IMR-90 (cell line): ENCODE data around the gene PIAS4. TPM values are rescaled to one million over a fixed set of nuclear protein-coding genes. Genes with fewer than 3 reads are reported as not detected.

Source experiments
- ATAC-seq: fragments of 200-7000 bp; cut with Tn5 transposase; 2 replicates; pipeline ENCODE4 v1.9.1; 2020; ENCODE audit warnings: low read depth, mild to moderate bottlenecking, moderate library complexity
- Bru-seq: library from RNA; stranded (reverse); fragments of 400-500 nt; gene quantifications from one replicate; lab custom pipeline; 2021; lab: Mats Ljungman, UMichigan
- BruChase-seq, 2 experiments: library from RNA; stranded (reverse); fragments of 400-500 nt; gene quantifications; one replicate each; lab custom pipeline; 2021; lab: Mats Ljungman, UMichigan
- BruUV-seq: library from RNA; stranded (reverse); fragments of 400-500 nt; replicated peaks from 2 replicates; lab custom pipeline; 2021; lab: Mats Ljungman, UMichigan
- CTCF ChIA-PET: fragments of 300-600 bp; formaldehyde crosslinking; extraction: SDS; loops from one replicate; lab custom pipeline; 2021; ENCODE audit warnings: antibody characterized with exemption; lab: Yijun Ruan, JAX
- POLR2A ChIA-PET: fragments of 300-600 bp; sonication (Branson Sonifier 250); formaldehyde crosslinking; loops from one replicate; lab custom pipeline; 2022; ENCODE audit warnings: antibody characterized with exemption; ENCODE audit not compliant: unreplicated experiment; lab: Charles Lee
- DNase-seq: peaks from one replicate; pipeline ENCODE4 v3.0.0; 2013
- H2AFZ ChIP-seq: replicated peaks from 2 replicates; pipeline ENCODE3; 2013; ENCODE audit warnings: low read length, mild to moderate bottlenecking; ENCODE audit not compliant: poor library complexity
- H2AK5ac ChIP-seq: 2 replicates; pipeline ENCODE4 v1.6.1; 2013; ENCODE audit warnings: low read depth, low read length, inconsistent platforms
- H2AK9ac ChIP-seq: replicated peaks from 2 replicates; pipeline ENCODE3; 2013; ENCODE audit warnings: mild to moderate bottlenecking, low read depth, low read length, moderate library complexity; ENCODE audit not compliant: poor library complexity
- H2BK120ac ChIP-seq: 2 replicates; pipeline ENCODE4 v1.6.1; 2013; ENCODE audit warnings: low read depth, low read length, inconsistent platforms
- H2BK15ac ChIP-seq: 3 replicates; pipeline ENCODE4 v1.6.1; 2013; ENCODE audit warnings: low read depth, low read length, inconsistent platforms
- H2BK20ac ChIP-seq: 2 replicates; pipeline ENCODE4 v1.6.1; 2013; ENCODE audit warnings: low read depth, mild to moderate bottlenecking, inconsistent platforms, low read length, moderate library complexity
- H2BK5ac ChIP-seq: 2 replicates; pipeline ENCODE4 v1.6.1; 2013; ENCODE audit warnings: mild to moderate bottlenecking, low read depth, low read length, inconsistent platforms; ENCODE audit not compliant: poor library complexity, severe bottlenecking
- H3K14ac ChIP-seq: replicated peaks from 2 replicates; pipeline ENCODE4 v1.6.1; 2013; ENCODE audit warnings: low read depth, low read length, inconsistent platforms
- H3K18ac ChIP-seq: 2 replicates; pipeline ENCODE4 v1.6.1; 2013; ENCODE audit warnings: low read depth, low read length, control low read depth
- H3K23ac ChIP-seq: 2 replicates; pipeline ENCODE4 v1.6.1; 2013; ENCODE audit warnings: low read depth, low read length, inconsistent platforms
- H3K27ac ChIP-seq: 2 replicates; pipeline ENCODE4 v1.5.1; 2013; ENCODE audit warnings: mild to moderate bottlenecking, control low read depth, low read length; ENCODE audit not compliant: insufficient read depth
- H3K27me3 ChIP-seq: 2 replicates; pipeline ENCODE4 v1.6.1; 2013; ENCODE audit warnings: low read length; ENCODE audit not compliant: control insufficient read depth, insufficient read depth
- H3K36me3 ChIP-seq: 2 replicates; pipeline ENCODE4 v1.6.1; 2013; ENCODE audit warnings: low read length, mixed read lengths; ENCODE audit not compliant: control insufficient read depth, insufficient read depth
- H3K4ac ChIP-seq: 2 replicates; pipeline ENCODE4 v1.6.1; 2013; ENCODE audit warnings: low read depth, low read length, inconsistent platforms
- H3K4me1 ChIP-seq: 2 replicates; pipeline ENCODE4 v1.6.1; 2013; ENCODE audit warnings: low read length, mixed read lengths; ENCODE audit not compliant: control insufficient read depth, insufficient read depth
- H3K4me2 ChIP-seq: 2 replicates; pipeline ENCODE4 v1.6.1; 2013; ENCODE audit warnings: low read depth, mild to moderate bottlenecking, control low read depth, low read length, moderate library complexity
- H3K4me3 ChIP-seq: 2 replicates; pipeline ENCODE4 v1.5.1; 2013; ENCODE audit warnings: low read depth, mild to moderate bottlenecking, control low read depth, low read length, moderate library complexity; ENCODE audit not compliant: insufficient read depth
- H3K56ac ChIP-seq: 2 replicates; pipeline ENCODE4 v1.6.1; 2013; ENCODE audit warnings: low read length, inconsistent platforms; ENCODE audit not compliant: insufficient read depth; ENCODE audit errors: extremely low read depth
- H3K79me1 ChIP-seq, 2 experiments: 2 replicates each; pipeline ENCODE4 v1.6.1; 2013; ENCODE audit warnings: low read length in 2 of 2, inconsistent platforms in 1 of 2, low read depth in 1 of 2
- H3K9ac ChIP-seq: 2 replicates; pipeline ENCODE4 v1.6.1; 2013; ENCODE audit warnings: low read depth, low read length, control low read depth
- H3K9me1 ChIP-seq: 2 replicates; pipeline ENCODE4 v1.6.1; 2013; ENCODE audit warnings: low read length, inconsistent platforms; ENCODE audit not compliant: insufficient read depth
- H3K9me3 ChIP-seq: 2 replicates; pipeline ENCODE4 v1.6.1; 2013; ENCODE audit warnings: low read length; ENCODE audit not compliant: control insufficient read depth, insufficient read depth
- H4K20me1 ChIP-seq: 2 replicates; pipeline ENCODE4 v1.6.1; 2013; ENCODE audit warnings: low read length, inconsistent platforms; ENCODE audit not compliant: insufficient read depth
- H4K5ac ChIP-seq: 2 replicates; pipeline ENCODE4 v1.6.1; 2013; ENCODE audit warnings: mild to moderate bottlenecking, low read depth, low read length, control low read depth
- H4K8ac ChIP-seq, 2 experiments: 2 replicates each; pipeline ENCODE4 v1.6.1; 2013; ENCODE audit warnings: low read depth in 2 of 2, low read length in 2 of 2, control low read depth in 1 of 2, inconsistent platforms in 1 of 2
- H4K91ac ChIP-seq: 2 replicates; pipeline ENCODE4 v1.6.1; 2013; ENCODE audit warnings: low read depth, low read length, inconsistent platforms; ENCODE audit not compliant: insufficient read depth
- BHLHE40 ChIP-seq: fragments of 150-350 bp; IDR thresholded peaks from 2 replicates; pipeline ENCODE4 v1.6.1; 2016; ENCODE audit warnings: mild to moderate bottlenecking, low read depth, low read length
- CEBPB ChIP-seq: IDR thresholded peaks from 2 replicates; pipeline ENCODE4 v1.6.1; 2012; ENCODE audit warnings: low read depth, low read length, improper control_type of control experiment
- CHD1 ChIP-seq: IDR thresholded peaks from 2 replicates; pipeline ENCODE4 v1.6.1; 2012; ENCODE audit warnings: low read depth, low read length, improper control_type of control experiment
- CTCF ChIP-seq: conservative IDR thresholded peaks from 2 replicates; pipeline ENCODE4 v1.5.1; 2012; ENCODE audit warnings: mild to moderate bottlenecking, low read depth, low read length, improper control_type of control experiment
- ELK1 ChIP-seq: fragments of 150-350 bp; IDR thresholded peaks from 2 replicates; pipeline ENCODE4 v1.6.1; 2016; ENCODE audit warnings: low read depth, mild to moderate bottlenecking, low read length, moderate library complexity, borderline replicate concordance
- FOS ChIP-seq: fragments of 150-350 bp; IDR thresholded peaks from 2 replicates; pipeline ENCODE4 v1.6.1; 2016; ENCODE audit warnings: low read depth, low read length
- MAFK ChIP-seq: IDR thresholded peaks from 2 replicates; pipeline ENCODE4 v1.6.1; 2012; ENCODE audit warnings: low read depth, low read length, improper control_type of control experiment
- MAZ ChIP-seq: IDR thresholded peaks from 2 replicates; pipeline ENCODE4 v1.6.1; 2012; ENCODE audit warnings: low read depth, mild to moderate bottlenecking, low read length, improper control_type of control experiment, moderate library complexity, borderline replicate concordance
- NFE2L2 ChIP-seq: fragments of 150-350 bp; IDR thresholded peaks from 2 replicates; pipeline ENCODE4 v1.6.1; 2016; ENCODE audit warnings: low read depth, mild to moderate bottlenecking, low read length
- POLR2A ChIP-seq: IDR thresholded peaks from 2 replicates; pipeline ENCODE4 v1.6.1; 2012; ENCODE audit warnings: mild to moderate bottlenecking, low read depth, low read length
- RAD21 ChIP-seq: IDR thresholded peaks from 2 replicates; pipeline ENCODE4 v1.6.1; 2012; ENCODE audit warnings: low read length, improper control_type of control experiment
- RFX5 ChIP-seq: IDR thresholded peaks from 2 replicates; pipeline ENCODE4 v1.8.0; 2012; ENCODE audit warnings: low read depth, mild to moderate bottlenecking, low read length, moderate library complexity
- SMC3 ChIP-seq: fragments of 150-350 bp; IDR thresholded peaks from 2 replicates; pipeline ENCODE4 v1.6.1; 2016; ENCODE audit warnings: low read depth, mild to moderate bottlenecking, antibody characterized with exemption, low read length, moderate library complexity
- WGBS, 2 experiments: methylation state at CpG; one replicate each; pipeline versions ENCODE4 v1.1.5 to v1.1.7; 2013; ENCODE audit warnings: missing lambda C conversion rate in 2 of 2; ENCODE audit not compliant: insufficient read length in 1 of 2; ENCODE audit errors: extremely low coverage in 2 of 2; 5-methylcytosine and 5-hydroxymethylcytosine counted together
- dilution Hi-C: fragments of 300-500 bp; cut with HindIII; formaldehyde crosslinking; loops from one replicate; pipeline ENCODE4 v1.14.3; 2018; ENCODE audit warnings: low sequenced_read_pairs; ENCODE audit not compliant: unreplicated experiment
- in situ Hi-C: fragments of 300-500 bp; cut with MboI; formaldehyde crosslinking; loops from 3 replicates; pipeline ENCODE4 v1.14.3; 2019; ENCODE audit warnings: low sequenced_read_pairs, inconsistent platforms, mixed read lengths
- intact Hi-C: fragments of 100-400 bp; cut with micrococcal nuclease; formaldehyde crosslinking; loops from 2 replicates; pipeline ENCODE4 v1.10.0; 2022
- long read RNA-seq: library from polyadenylated mRNA; unstranded; transcript quantifications from one replicate; pipeline ENCODE4 v2.0.0, GENCODE V29; 2021; ENCODE audit not compliant: unreplicated experiment
- polyA plus RNA-seq, 3 experiments: library from polyadenylated mRNA; depleted of rRNA; stranded (reverse); fragments of >200 nt; gene quantifications; 2 replicates each; pipeline ENCODE4 v1.2.3, GENCODE V29; 2012; ENCODE audit warnings: low replicate concordance in 1 of 3
- total RNA-seq: library from RNA; depleted of rRNA; stranded (reverse); fragments of >200 nt; gene quantifications from 2 replicates; pipeline ENCODE4 v1.2.3, GENCODE V29; 2012; rRNA removed

Gene PIAS4
- total RNA-seq (10.8 and 13.6 TPM in 2 replicates), polyA plus RNA-seq (2012; rRNA removed) (12.1 and 16.6 TPM in 2 replicates), Bru-seq, nascent RNA (percentile 60 among the genes with signal in this experiment), BruChase-seq, experiment 1, labeled RNA remaining after a 6-hour chase (percentile 80 among the genes with signal in this experiment), BruChase-seq, experiment 2, labeled RNA remaining after a 2-hour chase (percentile 70 among the genes with signal in this experiment)
- 11.9 and 21.3 TPM in 2 replicates for polyA plus RNA-seq (2012; cell fraction: cytosol; rRNA removed)
- 12.0 and 20.3 TPM in 2 replicates for polyA plus RNA-seq (2012; cell fraction: nucleus; rRNA removed; ENCODE audit: low replicate concordance)
- long read RNA-seq, transcript PIAS4-201 (11 exons, 3,159 nt): major isoform, 13 of 24 reads
- long read RNA-seq, partial matches to known transcripts: 6 of 24 reads
- long read RNA-seq, other reads (novel, unspliced or antisense): 5 of 24 reads

GRCh38 chr19:4007021-4007835 lies at the start of gene PIAS4:
Gene PIAS4, plus strand, starts transcription at chr19:4007736. Its CDS starts 25 bp downstream, at chr19:4007761.
- DNase-seq (peak; percentile 90), ATAC-seq (peak; percentile 94)
- H3K4me1 ChIP-seq: peaks cover 24% of the 10 kb centered on the region
- H2BK120ac ChIP-seq: no peak within 1 kb of the TSS
- H3K27me3 ChIP-seq: no peaks in the 10 kb centered on the region
- peaks cover 2% of the 10 kb centered on the region; the same call in 1 of the 2 replicates for H3K36me3 ChIP-seq
- H3K79me1 ChIP-seq: peaks cover 24 to 48% of the 10 kb centered on the region in 2 experiments
- dilution Hi-C loops: no loop called here
- H2AK5ac ChIP-seq: peak within 1 kb of the TSS; percentile 66
- peak within 1 kb of the TSS; percentile 84 for H2BK5ac ChIP-seq
- BruUV-seq: no TSS peak
- ChIA-PET POLR2A (interaction anchor here (0.6 to 0.8 kb wide), 2 partner anchors 19 to 22 kb away, joined by 3 to 5 read pairs; partner anchors contain the start of gene EEF2), CTCF (interaction anchor here (0.7 to 1.5 kb wide), 2 partner anchors 20 to 34 kb away, joined by 4 to 5 read pairs; no protein-coding TSS in a partner anchor)
- WGBS, 2 experiments: 0% methylated on average over 35 of the region's 91 CpGs; no CpG with 5 or more reads in 1 of the 2 experiments
- peak within 1 kb of the TSS; percentile 95 for H2AK9ac ChIP-seq
- H3K56ac ChIP-seq: peak within 1 kb of the TSS; percentile 60
- in situ Hi-C loops: no loop called here
- peak within 1 kb of the TSS; percentile 85 for H3K27ac ChIP-seq
- H3K4me2 ChIP-seq: peak within 1 kb of the TSS; percentile 100
- peak within 1 kb of the TSS; percentile 94 for H4K5ac ChIP-seq
- peak within 1 kb of the TSS; percentile 78 for H3K4ac ChIP-seq
- peak within 1 kb of the TSS; percentile 66; the same call in 1 of the 2 replicates for H4K91ac ChIP-seq
- no peaks in the 10 kb centered on the region for H3K9me3 ChIP-seq
- intact Hi-C loops: loop anchor here (2.0 kb wide), 1 partner anchor 20 kb away; no protein-coding TSS in a partner anchor
- no peak within 1 kb of the TSS for H2BK20ac ChIP-seq
- H4K8ac ChIP-seq: peak within 1 kb of the TSS; percentile 77 to 88
- peak within 1 kb of the TSS; percentile 98 for H2AFZ ChIP-seq
- H3K18ac ChIP-seq: peak within 1 kb of the TSS; percentile 37; the same call in 1 of the 2 replicates
- H2BK15ac ChIP-seq: no peak within 1 kb of the TSS
- peak within 1 kb of the TSS; percentile 86 for H3K9ac ChIP-seq
- H3K9me1 ChIP-seq: no peaks in the 10 kb centered on the region
- peak within 1 kb of the TSS; percentile 83 for H3K14ac ChIP-seq
- H3K4me3 ChIP-seq: peak within 1 kb of the TSS; percentile 100
- peaks cover 43% of the 10 kb centered on the region for H4K20me1 ChIP-seq
- H3K23ac ChIP-seq: peak within 1 kb of the TSS; percentile 67
- TF ChIP-seq POLR2A (peak; percentile 52; the same call in 1 of the 2 replicates), NFE2L2 (no peak), MAFK (no peak), MAZ (peak; percentile 99), RFX5 (no peak), ELK1 (no peak), RAD21 (no peak), FOS (no peak), CTCF (0 out of 2 replicates have a peak, but pooled peaks have one; percentile 5), CHD1 (no peak), SMC3 (no peak), BHLHE40 (peak; percentile 81), CEBPB (no peak)
